ACHN (cell line): ENCODE results near the gene AOC1.
"Not testable (repeated sequence)": the region's sequence is repeated elsewhere in the genome, so short reads cannot be mapped to it uniquely, and the experiment has no call there.

ENCODE experiments used
- DNase-seq: peaks from one replicate; pipeline ENCODE4 v3.0.0-alpha.2; 2015
- in situ Hi-C: cut with HindIII; loops from 2 replicates; pipeline ENCODE4 v1.10.0; 2017; ENCODE audit warnings: low sequenced_read_pairs, low pct_ligation_motif_present, low pct_unique_long_range_greater_than_20kb

Gene AOC1, protein sequence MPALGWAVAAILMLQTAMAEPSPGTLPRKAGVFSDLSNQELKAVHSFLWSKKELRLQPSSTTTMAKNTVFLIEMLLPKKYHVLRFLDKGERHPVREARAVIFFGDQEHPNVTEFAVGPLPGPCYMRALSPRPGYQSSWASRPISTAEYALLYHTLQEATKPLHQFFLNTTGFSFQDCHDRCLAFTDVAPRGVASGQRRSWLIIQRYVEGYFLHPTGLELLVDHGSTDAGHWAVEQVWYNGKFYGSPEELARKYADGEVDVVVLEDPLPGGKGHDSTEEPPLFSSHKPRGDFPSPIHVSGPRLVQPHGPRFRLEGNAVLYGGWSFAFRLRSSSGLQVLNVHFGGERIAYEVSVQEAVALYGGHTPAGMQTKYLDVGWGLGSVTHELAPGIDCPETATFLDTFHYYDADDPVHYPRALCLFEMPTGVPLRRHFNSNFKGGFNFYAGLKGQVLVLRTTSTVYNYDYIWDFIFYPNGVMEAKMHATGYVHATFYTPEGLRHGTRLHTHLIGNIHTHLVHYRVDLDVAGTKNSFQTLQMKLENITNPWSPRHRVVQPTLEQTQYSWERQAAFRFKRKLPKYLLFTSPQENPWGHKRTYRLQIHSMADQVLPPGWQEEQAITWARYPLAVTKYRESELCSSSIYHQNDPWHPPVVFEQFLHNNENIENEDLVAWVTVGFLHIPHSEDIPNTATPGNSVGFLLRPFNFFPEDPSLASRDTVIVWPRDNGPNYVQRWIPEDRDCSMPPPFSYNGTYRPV

DNA sequence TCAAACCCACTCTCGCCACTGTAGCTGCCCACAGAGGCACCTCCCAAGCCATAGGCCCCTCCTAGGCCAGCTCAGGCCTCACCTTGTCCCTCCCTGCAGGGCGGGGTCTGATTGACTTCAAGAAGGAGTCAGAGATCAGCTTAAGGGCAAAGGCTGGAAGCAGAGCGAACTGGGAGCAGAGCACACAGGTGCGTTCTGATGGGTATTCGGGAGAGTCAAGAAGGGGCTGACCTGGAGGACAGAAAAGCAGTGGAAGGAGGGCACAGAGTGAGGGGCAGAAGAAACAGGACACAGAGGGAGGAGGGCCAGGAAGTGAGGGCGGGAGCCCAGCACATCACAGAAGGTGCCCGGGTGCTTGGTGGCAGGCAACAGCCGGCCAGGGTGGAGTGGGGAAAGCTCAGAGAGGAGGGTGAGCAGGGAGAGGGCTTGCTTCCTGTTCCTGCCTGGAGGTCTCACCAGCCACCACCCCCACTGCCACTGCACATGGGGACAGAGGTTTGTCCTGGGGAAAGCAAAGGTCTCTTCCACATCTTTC lies at the start of gene AOC1:
Gene AOC1 (plus strand): TSS at position 147 of the 535 bp plus-strand sequence. CDS start 3,954 bp downstream, outside the sequence.
- in situ Hi-C loops, result no loop called here
- DNase-seq, result no peak

DNA sequence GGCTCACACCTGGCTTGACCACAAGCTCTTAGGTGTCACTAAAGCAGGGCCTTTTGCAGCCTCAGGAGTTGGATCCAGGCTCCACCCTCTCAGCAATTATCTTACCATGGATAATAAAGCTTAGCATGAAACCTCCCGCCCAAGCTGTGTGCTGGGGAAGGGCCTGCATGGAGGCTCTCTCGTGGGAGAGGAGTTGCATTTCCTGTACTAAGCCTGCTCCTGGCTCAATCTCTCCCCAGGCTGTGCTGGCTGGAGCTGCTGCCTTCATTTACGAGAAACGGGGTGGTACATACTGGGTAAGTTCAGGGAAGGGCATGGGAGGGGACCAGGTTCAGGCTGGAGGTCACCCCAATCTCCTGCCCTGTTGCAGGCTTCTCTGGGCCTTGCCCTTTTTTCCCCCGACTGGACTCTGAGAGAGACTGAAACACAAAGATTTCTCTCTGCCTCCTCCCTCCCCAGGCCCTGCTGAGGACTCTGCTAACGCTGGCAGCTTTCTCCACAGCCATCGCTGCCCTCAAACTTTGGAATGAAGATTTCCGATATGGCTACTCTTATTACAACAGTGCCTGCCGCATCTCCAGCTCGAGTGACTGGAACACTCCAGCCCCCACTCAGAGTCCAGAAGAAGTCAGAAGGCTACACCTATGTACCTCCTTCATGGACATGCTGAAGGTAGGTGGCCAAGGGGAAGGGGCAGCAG lies 49.0 kb upstream of the AOC1 start:
- in situ Hi-C loops, result no loop called here
- no peak for DNase-seq

DNA sequence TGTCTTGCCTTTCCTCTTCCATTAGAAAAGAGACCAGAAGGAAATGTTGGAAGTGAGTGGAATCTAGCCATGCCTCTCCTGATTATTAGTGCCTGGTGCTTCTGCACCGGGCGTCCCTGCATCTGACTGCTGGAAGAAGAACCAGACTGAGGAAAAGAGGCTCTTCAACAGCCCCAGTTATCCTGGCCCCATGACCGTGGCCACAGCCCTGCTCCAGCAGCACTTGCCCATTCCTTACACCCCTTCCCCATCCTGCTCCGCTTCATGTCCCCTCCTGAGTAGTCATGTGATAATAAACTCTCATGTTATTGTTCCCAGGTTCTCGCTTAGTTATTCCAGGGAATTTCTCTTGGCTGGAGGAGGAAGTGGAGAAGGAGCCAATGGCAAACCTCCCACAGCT lies 47.5 kb upstream of the AOC1 start:
- DNase-seq, result no peak
- in situ Hi-C loops, result no loop called here

DNA sequence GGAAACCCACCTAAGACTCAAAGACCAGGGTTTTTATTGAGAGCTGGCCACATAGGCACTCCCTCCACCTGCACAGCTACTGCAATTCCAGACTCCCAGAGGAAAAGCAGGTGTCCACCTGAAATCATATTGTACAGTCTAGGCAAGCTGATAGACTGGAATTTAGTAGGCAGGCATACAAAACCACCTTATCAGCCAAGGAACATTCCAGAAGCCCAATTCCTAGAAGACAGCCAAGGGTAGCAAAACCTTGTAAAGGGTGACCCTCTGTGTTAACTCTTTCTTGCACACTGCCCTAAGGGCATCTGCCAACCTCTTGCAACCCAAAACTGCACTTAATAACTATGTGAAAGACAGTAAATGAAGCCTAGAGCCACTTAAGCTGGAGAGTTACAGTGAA lies 46.5 kb upstream of the AOC1 start:
- in situ Hi-C loops, result no loop called here
- DNase-seq, result no peak

DNA sequence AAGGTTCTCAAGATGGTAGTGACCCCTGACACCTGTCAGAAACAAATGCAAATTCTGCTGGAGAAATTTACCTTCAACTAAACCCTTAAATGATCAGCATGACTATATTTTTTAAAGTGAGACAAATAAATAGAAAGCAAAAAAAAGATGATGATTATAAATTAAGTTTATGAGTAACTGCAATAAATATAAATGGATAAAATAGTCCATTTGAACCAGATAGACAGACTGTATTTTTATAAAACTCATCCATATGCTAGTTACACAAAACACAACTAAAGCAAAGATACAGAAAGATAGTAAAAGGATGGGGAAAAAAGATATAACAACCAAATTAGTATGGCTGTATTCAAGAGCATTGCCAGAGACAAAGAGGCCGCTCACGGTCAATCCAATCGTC lies 45.9 kb upstream of the AOC1 start:
- in situ Hi-C loops, result no loop called here
- no peak for DNase-seq

DNA sequence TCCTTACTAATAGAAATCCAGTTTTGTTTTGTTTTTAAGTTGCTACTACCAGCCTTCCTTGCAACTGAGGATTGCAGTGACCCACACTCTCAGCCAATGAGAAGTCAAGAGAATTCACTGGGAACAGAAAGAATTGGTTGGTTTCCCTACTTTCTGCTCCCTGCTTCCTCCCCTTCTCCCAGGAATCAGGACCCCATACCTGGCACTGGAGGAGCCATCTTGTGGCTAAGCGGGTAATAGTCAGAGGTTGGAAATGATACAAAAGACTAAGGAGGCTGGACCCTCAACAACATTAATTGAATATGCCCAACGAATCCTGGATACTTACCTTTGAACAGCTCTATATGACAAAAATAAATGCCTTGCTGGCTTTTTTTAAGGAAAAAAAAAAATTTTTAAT lies 45.5 kb upstream of the AOC1 start:
- in situ Hi-C loops, result no loop called here
- DNase-seq, result no peak

DNA sequence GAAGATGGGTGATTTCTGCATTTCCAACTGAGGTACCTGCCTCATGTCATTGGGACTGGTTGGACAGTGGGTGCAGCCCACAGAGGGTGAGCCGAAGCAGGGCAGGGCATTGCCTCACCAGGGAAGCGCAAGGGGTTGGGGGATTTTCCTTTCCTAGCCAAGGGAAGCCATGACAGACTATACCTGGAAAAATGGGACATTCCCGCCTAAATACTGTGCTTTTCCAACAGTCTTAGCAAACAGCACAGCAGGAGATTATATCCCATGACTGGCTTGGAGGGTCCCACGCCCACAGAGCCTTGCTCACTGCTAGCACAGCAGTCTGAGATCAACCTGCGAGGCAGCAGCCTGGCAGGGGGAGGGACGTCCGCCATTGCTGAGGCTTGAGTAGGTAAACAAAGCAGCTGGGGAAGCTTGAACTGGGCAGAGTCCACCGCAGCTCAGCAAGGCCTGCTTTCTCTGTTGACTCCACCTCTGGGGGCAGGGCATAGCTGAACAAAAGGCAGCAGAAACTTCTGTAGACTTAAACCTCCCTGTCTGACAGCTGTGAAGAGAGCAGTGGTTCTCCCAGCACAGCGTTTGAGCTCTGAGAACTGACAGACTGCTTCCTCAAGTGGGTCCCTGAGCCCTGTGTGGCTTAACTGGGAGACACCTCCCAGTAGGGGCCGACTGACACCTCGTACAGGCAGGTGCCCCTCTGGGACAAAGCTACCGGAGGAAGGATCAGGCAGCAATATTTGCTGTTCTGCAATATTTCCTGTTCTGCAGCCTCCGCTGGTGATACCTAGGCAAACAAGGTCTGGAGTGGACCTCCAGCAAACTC lies 44.5 kb upstream of the AOC1 start:
- DNase-seq, in situ Hi-C loops: not testable (repeated sequence)

DNA sequence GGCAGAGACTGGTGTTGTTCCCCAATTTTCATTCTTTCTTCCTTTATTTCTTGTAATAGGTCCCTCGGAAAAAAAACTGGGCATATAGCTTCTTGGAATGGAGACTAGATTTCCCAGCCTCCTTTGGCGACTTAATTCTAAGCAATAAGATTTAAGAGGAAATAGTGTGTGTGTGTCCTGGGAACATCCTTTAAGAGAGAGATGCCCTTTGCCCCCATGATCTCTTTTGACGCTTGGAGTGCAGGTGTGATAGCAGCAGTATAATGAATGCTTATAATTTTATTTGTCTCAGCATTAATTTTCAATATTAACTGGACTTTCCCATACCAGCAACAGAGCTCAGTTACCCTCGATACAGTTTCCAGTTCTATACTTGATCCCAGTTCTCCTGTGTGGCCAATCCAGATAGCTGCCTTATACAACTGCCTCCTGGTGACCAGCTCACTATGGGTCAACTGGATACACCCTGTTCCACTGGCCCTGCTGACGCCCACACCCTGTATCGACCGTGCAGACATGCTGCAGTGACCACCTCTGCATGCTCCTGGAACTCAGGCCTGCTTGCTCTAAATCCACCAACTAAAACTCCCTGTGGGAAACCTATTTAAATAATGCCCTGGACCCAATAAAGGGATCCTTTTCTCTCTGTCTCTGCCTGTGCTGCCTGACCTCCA lies 37.9 kb upstream of the AOC1 start:
- no peak for DNase-seq
- in situ Hi-C loops, result no loop called here

DNA sequence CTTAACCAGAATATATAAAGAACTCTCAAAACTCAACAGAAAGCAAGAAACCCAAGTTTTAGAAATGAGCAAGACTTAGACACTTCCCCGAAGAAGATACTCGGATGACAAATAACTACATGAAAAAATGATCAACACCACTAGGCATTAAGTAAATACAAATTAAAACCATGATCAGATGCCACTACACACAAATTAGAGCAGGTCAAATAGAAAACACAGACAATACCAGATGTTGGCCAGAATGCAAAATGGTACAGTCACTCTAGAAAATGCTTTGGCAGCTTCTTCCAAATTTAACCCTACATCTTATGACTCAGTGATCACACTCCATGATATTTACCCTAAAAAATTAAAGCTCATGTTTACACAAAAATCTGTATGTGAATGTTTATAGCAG lies 33.3 kb upstream of the AOC1 start:
- DNase-seq, result no peak
- in situ Hi-C loops, result no loop called here

DNA sequence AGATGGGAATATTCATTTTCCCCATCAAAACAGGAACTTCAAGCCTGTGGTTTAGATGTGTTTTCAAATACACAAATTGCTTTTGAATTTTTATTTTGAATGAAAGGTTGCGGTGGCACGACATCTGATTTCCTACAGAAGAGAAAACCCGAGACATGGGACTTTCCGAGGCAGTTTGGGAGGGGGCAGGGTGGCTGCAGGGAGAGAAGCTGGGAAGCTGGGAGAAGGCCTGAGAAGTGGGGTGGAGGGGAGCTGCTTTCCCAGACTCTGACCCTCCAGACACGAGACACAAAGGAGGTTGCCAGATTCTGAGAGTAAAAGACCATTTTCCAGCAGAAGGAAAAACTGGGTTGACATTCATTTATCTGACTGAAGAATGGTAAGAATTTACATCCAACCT lies 32.2 kb upstream of the AOC1 start:
- DNase-seq, result no peak
- in situ Hi-C loops, result no loop called here

DNA sequence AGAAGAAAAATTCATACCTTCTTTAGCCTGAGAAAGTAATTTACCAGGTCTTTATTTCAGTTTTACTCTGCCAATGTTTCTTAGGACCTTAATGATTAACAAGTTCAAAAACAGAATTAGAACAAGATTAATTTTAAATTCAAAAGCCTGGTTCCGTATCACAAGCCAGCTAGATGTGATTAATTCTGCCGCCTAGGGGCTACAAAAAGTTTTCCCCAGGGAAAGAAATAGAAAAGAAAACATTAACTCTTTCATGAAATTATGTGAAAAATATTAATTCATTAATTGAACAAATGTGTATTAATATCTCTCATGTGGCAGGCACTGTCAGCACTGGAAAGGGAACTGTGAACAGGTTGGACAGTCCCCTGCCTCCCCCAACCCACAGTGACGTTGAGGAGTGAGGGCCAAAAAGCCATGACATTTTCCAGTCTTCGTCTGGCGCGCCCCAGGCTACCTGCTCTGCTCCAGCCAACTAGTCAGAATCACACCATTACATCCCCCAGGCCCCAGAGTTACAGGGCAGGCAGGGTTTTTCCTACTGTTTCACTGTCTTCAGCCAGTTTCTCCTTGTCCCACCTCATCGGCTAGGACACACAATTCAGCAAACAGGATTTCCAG lies 31.6 kb upstream of the AOC1 start:
- no peak for DNase-seq

DNA sequence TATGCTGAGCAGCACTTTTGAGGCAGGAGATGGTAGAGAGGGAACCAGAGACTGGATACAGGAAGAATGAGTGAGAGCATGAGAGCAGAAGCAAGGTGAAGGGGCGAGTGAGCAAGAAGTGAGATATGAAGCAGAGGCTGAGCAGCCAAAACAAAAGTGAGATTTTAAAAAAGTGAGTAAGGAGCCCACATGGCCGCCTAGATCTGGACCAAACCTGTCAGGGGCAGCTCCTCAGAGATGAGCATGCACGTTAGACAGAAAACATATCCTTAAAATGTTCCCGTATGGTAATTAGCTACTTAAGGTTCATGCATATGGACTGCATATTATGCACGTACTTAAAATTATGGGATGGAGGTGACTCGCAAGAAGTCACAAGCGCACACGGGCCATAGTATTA lies 29.3 kb upstream of the AOC1 start:
- DNase-seq, result no peak
- in situ Hi-C loops, result no loop called here

More for the DNA sequence above, 31.6 kb upstream of the AOC1 start:
- in situ Hi-C loops, result no loop called here

DNA sequence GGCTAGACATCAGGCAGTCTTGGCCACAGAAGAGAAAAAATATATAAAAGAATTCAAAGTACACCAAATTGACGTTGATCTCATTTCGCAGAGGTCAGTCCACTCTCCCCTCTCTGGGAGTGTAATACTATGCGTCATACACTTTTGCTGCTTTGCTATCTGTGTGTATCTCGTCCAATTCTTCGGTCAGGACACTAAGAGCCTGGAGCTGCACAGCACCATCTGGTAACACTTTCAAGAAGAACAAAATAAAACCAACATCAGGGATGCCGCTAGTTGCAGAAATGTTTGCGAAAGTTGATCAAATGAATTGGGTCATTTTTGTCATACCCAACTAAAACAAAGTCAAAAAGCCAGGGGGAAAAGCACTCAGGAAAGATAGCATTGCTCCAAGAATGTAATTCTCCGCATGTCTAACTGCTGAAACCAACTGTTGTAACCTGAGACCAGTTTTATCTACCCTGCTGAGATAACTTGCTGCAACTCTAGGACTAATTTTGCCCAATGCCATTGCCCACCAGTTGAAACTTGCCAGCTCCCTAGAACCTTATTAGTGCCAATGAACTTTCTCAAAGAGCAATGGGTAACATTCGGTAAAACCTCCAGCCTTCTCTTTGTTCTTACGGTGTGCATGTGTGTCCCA lies 28.7 kb upstream of the AOC1 start:
- in situ Hi-C loops, result no loop called here
- DNase-seq, result no peak

DNA sequence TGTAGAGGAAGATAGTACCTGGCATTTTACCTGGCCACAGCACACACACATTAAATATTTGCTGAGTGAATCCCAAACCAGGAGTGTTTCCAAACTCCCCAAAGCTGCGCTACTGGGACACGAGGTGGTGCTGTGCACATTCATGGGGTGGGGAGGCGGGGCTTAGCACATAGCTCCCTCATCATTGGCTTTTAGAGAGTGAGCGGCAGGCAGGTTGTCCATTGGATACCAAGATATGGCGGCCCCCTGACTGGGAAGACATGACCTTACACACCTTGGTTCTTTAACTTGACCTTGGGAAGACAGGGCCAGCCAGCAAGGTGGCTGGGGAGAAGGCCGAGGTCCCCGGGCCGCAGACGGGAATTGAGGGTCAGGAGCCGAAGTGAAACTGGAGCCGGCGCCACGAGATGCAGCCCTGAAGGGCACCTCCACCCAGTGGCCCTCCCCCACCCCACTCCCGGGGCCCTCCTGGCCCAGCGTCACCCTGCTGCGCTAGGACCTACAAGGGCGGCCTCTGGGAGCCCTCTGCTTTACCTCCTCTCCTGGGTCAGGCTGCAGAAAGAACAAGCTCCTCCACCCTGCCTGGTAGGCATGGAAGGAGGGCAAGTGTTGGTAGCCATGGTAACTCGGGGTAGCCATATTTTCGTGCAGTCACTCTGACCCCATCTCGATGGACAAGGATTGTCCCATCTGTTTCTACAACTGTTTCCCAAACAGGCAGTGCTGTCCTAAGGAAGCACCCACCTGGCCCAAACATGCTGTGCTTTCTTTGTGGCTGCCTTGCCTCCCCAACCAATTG lies 27.7 kb upstream of the AOC1 start:
- DNase-seq, result no peak
- in situ Hi-C loops, result no loop called here

DNA sequence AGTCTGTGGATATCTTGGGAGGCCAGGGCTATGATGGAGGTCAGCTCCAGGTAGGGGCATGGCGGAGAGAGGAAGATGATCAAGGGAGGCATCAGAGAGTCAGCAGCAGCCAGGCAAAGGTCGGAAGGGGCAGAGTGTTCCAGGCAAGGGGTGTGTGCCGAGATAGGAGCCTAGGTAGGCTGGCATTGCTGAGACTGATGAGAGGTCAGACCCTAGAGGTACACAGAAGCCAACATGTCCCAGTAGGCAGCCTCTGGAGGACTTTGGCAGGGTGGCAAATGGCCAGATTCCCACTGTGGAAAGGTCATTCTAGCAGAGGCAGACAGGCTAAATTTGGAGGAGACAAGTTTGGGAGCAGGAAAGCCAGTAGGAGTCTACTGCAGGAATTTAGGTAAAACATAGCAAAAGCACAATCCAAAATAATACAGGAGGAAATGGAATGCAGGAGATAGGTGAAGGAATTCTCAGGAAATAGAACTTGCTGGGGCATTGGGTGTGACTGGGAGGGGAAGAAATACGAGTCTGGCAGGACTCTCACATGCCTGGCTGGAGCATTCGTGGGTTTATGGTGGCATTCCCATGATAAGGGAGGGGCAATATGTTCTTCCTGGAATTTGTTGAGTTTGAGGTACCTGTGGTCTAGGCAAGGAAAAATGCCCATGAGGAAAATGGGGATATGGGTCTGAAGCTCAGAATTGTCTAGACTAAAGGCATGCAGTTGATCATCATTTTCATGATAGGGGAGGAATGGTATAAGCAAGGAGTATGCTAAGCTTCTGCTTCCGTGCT lies 26.1 kb upstream of the AOC1 start:
- in situ Hi-C loops, result no loop called here
- no peak for DNase-seq

DNA sequence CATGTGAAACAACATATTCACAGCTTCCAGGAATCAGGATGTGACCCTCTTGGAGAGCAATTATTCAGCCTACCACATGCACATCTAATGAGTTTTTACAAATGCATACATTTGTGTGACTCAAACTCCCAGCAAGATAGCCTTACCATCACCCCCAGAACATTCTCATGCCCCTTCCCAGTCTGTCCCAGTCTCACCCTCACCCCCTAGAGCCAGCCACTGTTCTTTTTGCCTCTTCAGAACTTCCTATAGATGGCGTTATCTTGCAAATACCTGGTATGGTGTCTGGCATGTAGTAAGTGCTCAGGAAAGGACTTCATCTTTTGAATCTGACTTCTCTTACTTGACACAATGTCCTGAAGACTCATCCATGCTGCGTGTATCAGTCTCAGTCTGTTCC lies 23.9 kb upstream of the AOC1 start:
- in situ Hi-C loops, result no loop called here
- DNase-seq, result no peak
